NCI-H2107 (cell line): ENCODE results near the gene GTF3A.
"Not testable (repeated sequence)": the region's sequence is repeated elsewhere in the genome, so short reads cannot be mapped to it uniquely, and the experiment has no call there.

ENCODE experiments used
- DNase-seq: peaks from one replicate; lab custom pipeline; 2025; lab: John Stamatoyannopoulos, UW

Gene GTF3A

GRCh38 chr13:27424246-27425157, at the start of gene GTF3A:
Gene GTF3A, plus strand, starts transcription at chr13:27424619.
- peak; percentile 73 for DNase-seq

- DNase-seq: peak; percentile 63
Observed at GRCh38 chr13:27374650-27375049, 49.8 kb upstream of the GTF3A start.

GRCh38 chr13:27375686-27376326, 48.6 kb upstream of the GTF3A start:
- DNase-seq: no peak

- no peak for DNase-seq
Observed at GRCh38 chr13:27379126-27379525, 45.3 kb upstream of the GTF3A start.

GRCh38 chr13:27379694-27380641, 44.5 kb upstream of the GTF3A start:
- peak; percentile 36 for DNase-seq

- no peak for DNase-seq
Observed at GRCh38 chr13:27381601-27382000, 42.8 kb upstream of the GTF3A start.

GRCh38 chr13:27383104-27383921, 41.1 kb upstream of the GTF3A start:
- no peak for DNase-seq

- no peak for DNase-seq
Observed at GRCh38 chr13:27384285-27384684, 40.1 kb upstream of the GTF3A start.

GRCh38 chr13:27388241-27388640, 36.2 kb upstream of the GTF3A start:
- no peak for DNase-seq

- no peak for DNase-seq
Observed at GRCh38 chr13:27389891-27390290, 34.5 kb upstream of the GTF3A start.

- DNase-seq: no peak
Observed at GRCh38 chr13:27391471-27391870, 32.9 kb upstream of the GTF3A start.

GRCh38 chr13:27393101-27393500, 31.3 kb upstream of the GTF3A start:
- no peak for DNase-seq

GRCh38 chr13:27395007-27395510, 29.4 kb upstream of the GTF3A start:
- no peak for DNase-seq

- no peak for DNase-seq
Observed at GRCh38 chr13:27396252-27396846, 28.1 kb upstream of the GTF3A start.

- DNase-seq: no peak
Observed at GRCh38 chr13:27398360-27398759, 26.1 kb upstream of the GTF3A start.

- not testable (repeated sequence) for DNase-seq
Observed at GRCh38 chr13:27400405-27400804, 24.0 kb upstream of the GTF3A start.

- no peak for DNase-seq
Observed at GRCh38 chr13:27401210-27401609, 23.2 kb upstream of the GTF3A start.

- no peak for DNase-seq
Observed at GRCh38 chr13:27403203-27403678, 21.2 kb upstream of the GTF3A start.

GRCh38 chr13:27403727-27404385, 20.6 kb upstream of the GTF3A start:
- no peak for DNase-seq

- no peak for DNase-seq
Observed at GRCh38 chr13:27404680-27405079, 19.7 kb upstream of the GTF3A start.
